GM18505 (cell line): ENCODE data around the gene SPDYE1.

Experiments used
- ATAC-seq: cut with Tn5 transposase; IDR thresholded peaks from one replicate; pipeline ENCODE4 v1.9.1; 2021; ENCODE audit not compliant: unreplicated experiment
- POLR2A ChIP-seq: IDR thresholded peaks from 4 replicates; pipeline ENCODE4 v1.6.1; 2011; ENCODE audit warnings: borderline replicate concordance; ENCODE audit not compliant: insufficient read depth, insufficient read length; ENCODE audit errors: extremely low read depth

SPDYE1 gene

GRCh38 chr7:44056681-44057080 is 59.0 kb downstream of the SPDYE1 start:
- TF ChIP-seq POLR2A: no peak
- no peak for ATAC-seq

- TF ChIP-seq POLR2A: no peak
- no peak for ATAC-seq
Observed at GRCh38 chr7:44057181-44057848, 59.6 kb downstream of the SPDYE1 start.

GRCh38 chr7:44057849-44058758 is 60.4 kb downstream of the SPDYE1 start:
- no peak for TF ChIP-seq POLR2A
- ATAC-seq: no peak

GRCh38 chr7:44058759-44059218 is 61.1 kb downstream of the SPDYE1 start:
- TF ChIP-seq POLR2A: no peak
- ATAC-seq: no peak

GRCh38 chr7:44059219-44060090 is 61.8 kb downstream of the SPDYE1 start:
- ATAC-seq: peak; percentile 51
- TF ChIP-seq POLR2A: no peak
